Fibroblast of lung (primary cell): ENCODE results near the gene DOCK8. TPM values are rescaled to one million over a fixed set of nuclear protein-coding genes. Genes with fewer than 3 reads are reported as not detected.

Source experiments
- DNase-seq, 2 donors: peaks; one replicate each; pipeline versions ENCODE4 v3.0.0 to v3.0.0-alpha.2; 2010; ENCODE audit warnings: low read depth in 2 of 2
- H2AFZ ChIP-seq: 2 replicates; pipeline ENCODE4 v1.5.1; 2012; ENCODE audit warnings: low read length, control low read depth, inconsistent platforms
- H3K27ac ChIP-seq: 2 replicates; pipeline ENCODE4 v1.5.1; 2011; ENCODE audit warnings: low read length, control low read depth; ENCODE audit not compliant: insufficient read depth
- H3K27me3 ChIP-seq: 2 replicates; pipeline ENCODE4 v1.5.1; 2011; ENCODE audit warnings: mild to moderate bottlenecking, low read length; ENCODE audit not compliant: control insufficient read depth, insufficient read depth
- H3K36me3 ChIP-seq: 2 replicates; pipeline ENCODE4 v1.5.1; 2011; ENCODE audit warnings: low read length; ENCODE audit not compliant: control insufficient read depth, insufficient read depth
- H3K4me1 ChIP-seq: 2 replicates; pipeline ENCODE4 v1.5.1; 2011; ENCODE audit warnings: low read length; ENCODE audit not compliant: control insufficient read depth, insufficient read depth; ENCODE audit errors: extremely low read depth
- H3K4me2 ChIP-seq: 2 replicates; pipeline ENCODE4 v1.5.1; 2011; ENCODE audit warnings: low read length, control low read depth; ENCODE audit not compliant: insufficient read depth; ENCODE audit errors: extremely low read depth
- H3K4me3 ChIP-seq, 4 experiments: fragments of 200-600 bp in 1 of 4; sonication (generic) in 1 of 4; replicated peaks in 1 of 4; 2 replicates each; pipeline ENCODE4 v1.5.1; 2011 to 2016; ENCODE audit warnings: low read length in 4 of 4, low read depth in 3 of 4, mild to moderate bottlenecking in 3 of 4, control low read depth in 2 of 4, inconsistent platforms in 1 of 4, mixed read lengths in 1 of 4; ENCODE audit not compliant: insufficient read depth in 1 of 4; ENCODE audit errors: control extremely low read depth in 1 of 4
- H3K79me2 ChIP-seq: 2 replicates; pipeline ENCODE4 v1.5.1; 2012; ENCODE audit warnings: mild to moderate bottlenecking, low read length, inconsistent platforms; ENCODE audit not compliant: control insufficient read depth, insufficient read depth
- H3K9ac ChIP-seq: 2 replicates; pipeline ENCODE4 v1.5.1; 2011; ENCODE audit warnings: mild to moderate bottlenecking, low read length, control low read depth; ENCODE audit not compliant: insufficient read depth
- H3K9me3 ChIP-seq: 2 replicates; pipeline ENCODE4 v1.5.1; 2012; ENCODE audit warnings: low read depth, low read length; ENCODE audit not compliant: control insufficient read depth, insufficient read depth
- H4K20me1 ChIP-seq: 2 replicates; pipeline ENCODE4 v1.5.1; 2011; ENCODE audit warnings: low read length; ENCODE audit not compliant: control insufficient read depth, insufficient read depth; ENCODE audit errors: extremely low read depth
- EZH2 ChIP-seq: IDR thresholded peaks from 2 replicates; pipeline ENCODE4 v1.5.1; 2012; ENCODE audit warnings: low read length, control low read depth, mild to moderate bottlenecking; ENCODE audit errors: missing control alignments
- polyA plus RNA-seq, 2 donors: library from polyadenylated mRNA; depleted of rRNA in 1 of 2; stranded (reverse) in 1 of 2; unstranded in 1 of 2; fragments of >200 nt; gene quantifications; 2 replicates each; pipeline ENCODE4 v1.2.1, GENCODE V29; 2011 to 2012; ENCODE audit warnings: missing spikeins in 1 of 2
- total RNA-seq: library from RNA; depleted of rRNA; stranded (reverse); fragments of >200 nt; gene quantifications from 2 replicates; pipeline ENCODE4 v1.2.1, GENCODE V29; 2014
- TF ChIP-seq, protein P1 (sequence below), 2 donors: IDR thresholded peaks in 1 of 2; conservative IDR thresholded peaks in 1 of 2; 1 replicate in 1 of 2; 2 replicates in 1 of 2; pipeline ENCODE4 v1.5.1; 2011 to 2012; ENCODE audit warnings: low read length in 2 of 2, control low read depth in 1 of 2, inconsistent platforms in 1 of 2, low read depth in 1 of 2, mild to moderate bottlenecking in 1 of 2

Gene DOCK8
- total and polyA plus RNA-seq, 2 donors (not counting 1 experiment from before 2014, with no cell fraction given): under 0.01 TPM; not detected in 1

DNA sequence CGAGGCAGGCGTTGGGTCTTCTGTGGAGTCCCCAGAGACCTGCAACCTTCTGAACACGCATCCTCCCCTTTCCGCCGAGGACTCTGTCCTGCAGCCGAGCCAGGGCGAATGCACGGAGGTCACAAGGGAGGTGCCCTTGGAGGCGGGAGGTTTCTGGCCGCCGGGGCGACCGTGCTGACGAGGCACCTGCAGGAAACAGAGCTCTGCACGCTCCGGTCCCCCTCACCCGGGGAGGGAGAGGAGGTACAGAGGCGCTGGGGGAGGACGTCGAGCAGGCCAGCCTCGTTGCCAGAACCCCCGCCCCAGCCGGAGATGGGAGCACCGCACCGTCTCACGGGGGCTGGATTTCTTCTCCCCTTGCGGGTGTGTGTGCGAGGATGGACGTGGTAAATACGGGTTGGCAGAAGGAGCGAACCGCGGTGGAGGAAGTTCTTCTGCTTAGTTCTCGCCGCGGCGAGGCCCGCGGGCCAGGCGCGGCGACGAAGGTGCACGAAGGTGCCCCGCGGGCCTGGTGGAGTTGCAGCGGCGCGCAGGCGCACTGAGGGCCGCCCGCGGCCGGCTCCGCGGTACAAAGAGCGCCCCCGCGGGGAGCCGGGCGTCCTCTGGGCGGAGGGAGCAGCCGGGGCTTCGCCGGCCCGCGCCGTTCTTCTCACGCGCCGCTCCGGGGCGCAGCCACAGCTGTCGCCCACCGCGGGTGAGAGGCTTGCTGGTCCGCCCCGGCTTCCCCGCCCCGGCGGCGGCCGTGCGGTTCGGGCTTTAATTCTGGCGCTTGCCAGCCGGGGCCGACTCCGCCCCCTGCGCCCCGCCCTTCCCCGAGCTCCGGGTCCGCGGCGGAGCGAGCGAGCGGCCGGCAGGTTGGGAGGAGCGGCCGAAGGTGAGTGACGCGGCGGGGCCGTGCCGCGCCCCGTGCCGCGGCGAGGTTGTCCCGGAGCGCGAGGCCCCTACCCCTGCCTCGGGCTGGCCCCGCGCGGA, 289.5 kb downstream of the DOCK8 start, which contains the start of gene KANK1:
Gene KANK1, plus strand, starts transcription at position 815 of the 972 bp plus-strand sequence.
- no peak within 1 kb of the TSS for H3K9ac ChIP-seq

DNA sequence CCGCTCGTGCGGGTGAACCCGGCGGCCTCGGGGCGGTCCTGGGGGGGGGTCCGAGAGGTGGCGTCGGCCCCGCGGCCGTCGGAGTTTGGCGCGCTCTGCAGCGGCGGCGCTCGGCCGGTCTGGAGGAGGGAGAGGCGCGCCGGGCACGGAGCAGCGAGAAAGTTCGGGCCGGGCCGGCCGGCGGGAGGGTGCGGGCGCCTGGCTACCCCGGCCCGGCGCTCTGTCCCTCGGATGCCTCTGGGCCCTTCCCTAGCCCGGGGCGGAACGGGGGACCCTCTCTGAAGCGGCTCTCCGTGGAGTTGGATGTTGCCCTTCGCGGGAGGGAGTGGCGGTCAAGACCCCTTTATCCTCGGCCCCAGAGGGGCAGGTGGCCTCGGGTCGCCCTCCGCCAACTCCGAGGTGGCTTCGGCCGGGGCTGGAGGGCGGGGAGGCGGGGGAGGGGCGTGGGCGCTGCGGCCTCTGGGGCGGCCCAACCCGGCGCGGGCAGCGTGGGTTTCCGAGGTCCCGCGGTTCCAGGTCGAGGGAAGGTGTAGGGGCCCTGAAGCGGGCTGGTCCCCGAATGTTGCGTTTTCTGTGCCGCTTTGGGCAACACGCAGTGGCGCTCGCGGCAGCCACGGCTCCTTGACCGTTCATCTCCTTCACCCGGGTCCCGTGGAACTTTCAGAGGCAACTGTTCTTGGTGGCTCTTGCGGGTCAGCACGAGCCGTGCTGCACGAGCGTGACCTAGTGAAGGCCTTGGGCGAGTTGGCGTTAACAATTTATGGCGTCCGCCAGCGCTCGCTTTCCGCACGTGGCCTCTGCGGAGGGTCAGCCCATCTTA, 290.5 kb downstream of the DOCK8 start:
- peak in 1 of 2 donors; percentile 16 for DNase-seq
- TF ChIP-seq, protein P1, sequence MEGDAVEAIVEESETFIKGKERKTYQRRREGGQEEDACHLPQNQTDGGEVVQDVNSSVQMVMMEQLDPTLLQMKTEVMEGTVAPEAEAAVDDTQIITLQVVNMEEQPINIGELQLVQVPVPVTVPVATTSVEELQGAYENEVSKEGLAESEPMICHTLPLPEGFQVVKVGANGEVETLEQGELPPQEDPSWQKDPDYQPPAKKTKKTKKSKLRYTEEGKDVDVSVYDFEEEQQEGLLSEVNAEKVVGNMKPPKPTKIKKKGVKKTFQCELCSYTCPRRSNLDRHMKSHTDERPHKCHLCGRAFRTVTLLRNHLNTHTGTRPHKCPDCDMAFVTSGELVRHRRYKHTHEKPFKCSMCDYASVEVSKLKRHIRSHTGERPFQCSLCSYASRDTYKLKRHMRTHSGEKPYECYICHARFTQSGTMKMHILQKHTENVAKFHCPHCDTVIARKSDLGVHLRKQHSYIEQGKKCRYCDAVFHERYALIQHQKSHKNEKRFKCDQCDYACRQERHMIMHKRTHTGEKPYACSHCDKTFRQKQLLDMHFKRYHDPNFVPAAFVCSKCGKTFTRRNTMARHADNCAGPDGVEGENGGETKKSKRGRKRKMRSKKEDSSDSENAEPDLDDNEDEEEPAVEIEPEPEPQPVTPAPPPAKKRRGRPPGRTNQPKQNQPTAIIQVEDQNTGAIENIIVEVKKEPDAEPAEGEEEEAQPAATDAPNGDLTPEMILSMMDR (conservative IDR thresholded peaks at IDR 0.05 in 1 of 2, IDR thresholded peaks at IDR 0.05 in 1 of 2; ENCODE audit: low read depth in 1 of 2, low read length in 2 of 2): no peak
- TF ChIP-seq EZH2: peak; percentile 76
- no peak overlapping the region for H3K9ac ChIP-seq
- H3K27me3 ChIP-seq: peaks cover 11% of the 10 kb centered on the region
- H4K20me1 ChIP-seq: no peaks in the 10 kb centered on the region
- H3K4me2 ChIP-seq: no peak overlapping the region
- H3K79me2 ChIP-seq: no peaks in the 10 kb centered on the region
- no peaks in the 10 kb centered on the region for H3K9me3 ChIP-seq
- no peak overlapping the region for H3K27ac ChIP-seq
- H3K36me3 ChIP-seq: no peaks in the 10 kb centered on the region
- H3K4me1 ChIP-seq: no peaks in the 10 kb centered on the region
- no peak overlapping the region for H2AFZ ChIP-seq
- H3K4me3 ChIP-seq: peak overlapping the region in 3 of 4 experiments; percentile 4 to 55 (median 4)

More for the DNA sequence above, 289.5 kb downstream of the DOCK8 start, which contains the start of gene KANK1:
- H3K36me3 ChIP-seq: no peaks in the 10 kb centered on the region
- peak within 1 kb of the TSS in 3 of 4 experiments; percentile 37 to 55 (median 42) for H3K4me3 ChIP-seq
- peak within 1 kb of the TSS; percentile 45 for H2AFZ ChIP-seq
- no peak within 1 kb of the TSS for H3K27ac ChIP-seq
- H3K4me2 ChIP-seq: peak within 1 kb of the TSS; percentile 88
- H3K4me1 ChIP-seq: no peaks in the 10 kb centered on the region
- H4K20me1 ChIP-seq: no peaks in the 10 kb centered on the region
- peak; percentile 40 to 55 for DNase-seq
- TF ChIP-seq EZH2: no peak
- TF ChIP-seq, protein P1 (conservative IDR thresholded peaks at IDR 0.05 in 1 of 2, IDR thresholded peaks at IDR 0.05 in 1 of 2; ENCODE audit: low read depth in 1 of 2, low read length in 2 of 2): peak in 1 of 2 donors; percentile 15
- H3K9me3 ChIP-seq: no peaks in the 10 kb centered on the region
- peaks cover 11% of the 10 kb centered on the region for H3K27me3 ChIP-seq
- H3K79me2 ChIP-seq: no peaks in the 10 kb centered on the region

DNA sequence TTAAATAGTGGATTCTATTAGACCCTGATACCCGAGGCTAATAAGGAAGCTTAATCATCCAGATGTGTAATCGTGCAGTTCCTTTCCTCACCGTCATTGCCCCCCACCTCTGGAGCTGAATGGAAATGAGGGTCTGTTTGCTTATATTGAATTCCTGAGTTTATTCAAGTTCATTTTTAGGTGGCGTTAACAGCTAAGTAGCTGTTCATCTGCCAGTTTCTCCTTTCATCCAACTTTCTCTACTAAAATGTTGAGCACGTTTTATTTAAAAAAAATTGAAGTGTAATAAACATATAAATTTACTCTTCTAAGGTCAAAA, 291.0 kb downstream of the DOCK8 start:
- H4K20me1 ChIP-seq: no peaks in the 10 kb centered on the region
- no peaks in the 10 kb centered on the region for H3K36me3 ChIP-seq
- no peak for DNase-seq
- TF ChIP-seq EZH2: no peak
- TF ChIP-seq, protein P1 (conservative IDR thresholded peaks at IDR 0.05 in 1 of 2, IDR thresholded peaks at IDR 0.05 in 1 of 2; ENCODE audit: low read depth in 1 of 2, low read length in 2 of 2): no peak
- H2AFZ ChIP-seq: no peak overlapping the region
- H3K27me3 ChIP-seq: peaks cover 11% of the 10 kb centered on the region
- no peak overlapping the region for H3K27ac ChIP-seq
- no peaks in the 10 kb centered on the region for H3K4me1 ChIP-seq
- H3K9ac ChIP-seq: no peak overlapping the region
- no peaks in the 10 kb centered on the region for H3K9me3 ChIP-seq
- no peak overlapping the region for H3K4me2 ChIP-seq
- H3K4me3 ChIP-seq: no peak overlapping the region
- no peaks in the 10 kb centered on the region for H3K79me2 ChIP-seq
